Measurements from ENCODE around the gene GPS1. TPM values are rescaled to one million over a fixed set of nuclear protein-coding genes. Genes with fewer than 3 reads are reported as not detected.

The GPS1 gene
- total RNA-seq, 2 experiments from 2014 or later = 82.7 to 88.6 TPM

DNA sequence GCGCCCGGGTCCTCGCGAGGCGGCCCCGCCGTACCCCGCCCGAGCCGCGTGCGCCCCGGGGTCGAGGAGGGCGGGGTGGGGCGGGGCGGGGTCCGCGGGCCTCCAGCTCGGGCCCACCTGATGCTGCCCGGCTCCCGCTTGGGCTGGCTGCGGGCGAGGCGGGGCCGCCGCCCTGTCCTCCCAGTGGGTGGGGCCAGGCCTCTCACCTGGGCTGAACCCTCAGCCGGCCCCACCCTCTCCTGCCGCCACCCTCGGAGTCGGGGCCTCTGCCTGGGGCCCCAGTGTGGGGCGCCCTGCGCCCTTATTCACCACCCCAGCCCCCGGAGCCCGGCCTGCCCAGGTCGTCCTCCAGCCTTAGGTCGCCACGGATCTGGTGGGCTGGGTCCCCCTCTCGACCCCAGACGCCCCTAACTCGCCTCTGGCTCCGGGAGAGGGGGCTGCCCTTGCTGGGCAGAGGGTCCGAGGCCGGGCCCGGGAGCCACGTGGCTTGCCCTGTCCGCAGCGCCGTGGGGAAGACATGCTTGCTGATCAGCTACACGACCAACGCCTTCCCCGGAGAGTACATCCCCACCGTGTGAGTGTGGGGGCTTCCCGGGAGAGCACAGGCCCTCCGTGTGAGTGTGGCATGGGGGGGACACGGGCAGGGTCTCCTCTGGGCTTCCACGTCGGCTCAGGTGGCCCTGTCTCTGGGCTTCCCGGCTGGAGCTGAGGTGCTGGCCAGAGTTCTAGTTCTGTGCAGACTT, 19.6 kb upstream of the GPS1 start:
- peak; percentile 48 for ATAC-seq
- Mint-ChIP-seq H3K4me1 (ENCODE audit: low read depth) (peaks cover 13% of the 10 kb centered on the region), H3K4me3 (peak overlapping the region; percentile 47), H3K9me3 (no peaks in the 10 kb centered on the region), H3K27me3 (no peaks in the 10 kb centered on the region), H3K36me3 (ENCODE audit: low read depth) (peaks cover 6% of the 10 kb centered on the region), H3K27ac (no peak overlapping the region)
- intact Hi-C loops (cut with micrococcal nuclease) = no loop called here
- POLR2A ChIA-PET = no interaction called here
- peak; percentile 53 for DNase-seq
- CTCF ChIA-PET = interaction anchor here (1.1 to 3.8 kb wide), 2 partner anchors 9 to 73 kb away, joined by 3 to 18 read pairs; partner anchors contain the start of genes CENPX and LRRC45
- TF ChIP-seq, protein P1, sequence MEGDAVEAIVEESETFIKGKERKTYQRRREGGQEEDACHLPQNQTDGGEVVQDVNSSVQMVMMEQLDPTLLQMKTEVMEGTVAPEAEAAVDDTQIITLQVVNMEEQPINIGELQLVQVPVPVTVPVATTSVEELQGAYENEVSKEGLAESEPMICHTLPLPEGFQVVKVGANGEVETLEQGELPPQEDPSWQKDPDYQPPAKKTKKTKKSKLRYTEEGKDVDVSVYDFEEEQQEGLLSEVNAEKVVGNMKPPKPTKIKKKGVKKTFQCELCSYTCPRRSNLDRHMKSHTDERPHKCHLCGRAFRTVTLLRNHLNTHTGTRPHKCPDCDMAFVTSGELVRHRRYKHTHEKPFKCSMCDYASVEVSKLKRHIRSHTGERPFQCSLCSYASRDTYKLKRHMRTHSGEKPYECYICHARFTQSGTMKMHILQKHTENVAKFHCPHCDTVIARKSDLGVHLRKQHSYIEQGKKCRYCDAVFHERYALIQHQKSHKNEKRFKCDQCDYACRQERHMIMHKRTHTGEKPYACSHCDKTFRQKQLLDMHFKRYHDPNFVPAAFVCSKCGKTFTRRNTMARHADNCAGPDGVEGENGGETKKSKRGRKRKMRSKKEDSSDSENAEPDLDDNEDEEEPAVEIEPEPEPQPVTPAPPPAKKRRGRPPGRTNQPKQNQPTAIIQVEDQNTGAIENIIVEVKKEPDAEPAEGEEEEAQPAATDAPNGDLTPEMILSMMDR (IDR thresholded peaks at IDR 0.05) = no peak

DNA sequence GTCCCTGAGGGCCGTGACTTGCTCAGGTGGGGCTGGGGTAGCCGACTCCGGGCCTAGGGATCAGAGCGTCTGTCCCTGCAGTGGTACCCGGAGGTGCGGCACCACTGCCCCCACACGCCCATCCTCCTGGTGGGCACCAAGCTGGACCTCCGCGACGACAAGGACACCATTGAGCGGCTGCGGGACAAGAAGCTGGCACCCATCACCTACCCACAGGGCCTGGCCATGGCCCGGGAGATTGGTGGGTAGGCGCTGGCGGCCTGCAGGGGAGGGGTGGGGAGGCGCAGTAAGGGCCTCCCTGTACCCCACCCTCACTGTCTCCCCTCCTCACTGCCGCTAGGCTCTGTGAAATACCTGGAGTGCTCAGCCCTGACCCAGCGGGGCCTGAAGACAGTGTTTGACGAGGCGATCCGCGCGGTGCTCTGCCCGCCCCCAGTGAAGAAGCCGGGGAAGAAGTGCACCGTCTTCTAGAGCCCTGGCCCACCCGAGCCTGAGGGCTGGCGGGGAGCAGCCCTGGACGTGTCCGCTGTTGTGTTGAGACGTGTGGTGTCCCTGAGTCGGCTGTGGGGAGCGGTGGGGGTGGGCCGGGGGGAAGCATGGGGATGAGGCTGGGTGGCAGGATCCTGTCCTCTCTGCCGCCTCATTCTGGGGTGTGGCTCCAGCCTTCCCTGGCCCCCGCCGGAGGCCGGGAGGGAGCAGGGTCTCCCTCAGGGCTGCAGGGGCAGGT, 18.2 kb upstream of the GPS1 start:
- DNase-seq = no peak
- peaks cover 6% of the 10 kb centered on the region for H3K36me3 Mint-ChIP-seq (ENCODE audit: low read depth)
- no peak overlapping the region for H3K4me3 Mint-ChIP-seq
- H3K9me3 Mint-ChIP-seq = no peaks in the 10 kb centered on the region
- TF ChIP-seq, protein P1 (IDR thresholded peaks at IDR 0.05) = no peak
- no peak for ATAC-seq
- POLR2A ChIA-PET = interaction anchor here (1.0 kb wide), 1 partner anchor 88 kb away, joined by 3 read pairs; no protein-coding TSS in a partner anchor
- intact Hi-C loops (cut with micrococcal nuclease) = no loop called here
- H3K27me3 Mint-ChIP-seq = no peaks in the 10 kb centered on the region
- CTCF ChIA-PET = interaction anchor here (0.8 to 1.1 kb wide), 2 partner anchors 11 to 74 kb away, joined by 3 to 4 read pairs; partner anchors contain the start of genes CENPX and LRRC45
- H3K27ac Mint-ChIP-seq = no peak overlapping the region
- peaks cover 18% of the 10 kb centered on the region for H3K4me1 Mint-ChIP-seq (ENCODE audit: low read depth)

DNA sequence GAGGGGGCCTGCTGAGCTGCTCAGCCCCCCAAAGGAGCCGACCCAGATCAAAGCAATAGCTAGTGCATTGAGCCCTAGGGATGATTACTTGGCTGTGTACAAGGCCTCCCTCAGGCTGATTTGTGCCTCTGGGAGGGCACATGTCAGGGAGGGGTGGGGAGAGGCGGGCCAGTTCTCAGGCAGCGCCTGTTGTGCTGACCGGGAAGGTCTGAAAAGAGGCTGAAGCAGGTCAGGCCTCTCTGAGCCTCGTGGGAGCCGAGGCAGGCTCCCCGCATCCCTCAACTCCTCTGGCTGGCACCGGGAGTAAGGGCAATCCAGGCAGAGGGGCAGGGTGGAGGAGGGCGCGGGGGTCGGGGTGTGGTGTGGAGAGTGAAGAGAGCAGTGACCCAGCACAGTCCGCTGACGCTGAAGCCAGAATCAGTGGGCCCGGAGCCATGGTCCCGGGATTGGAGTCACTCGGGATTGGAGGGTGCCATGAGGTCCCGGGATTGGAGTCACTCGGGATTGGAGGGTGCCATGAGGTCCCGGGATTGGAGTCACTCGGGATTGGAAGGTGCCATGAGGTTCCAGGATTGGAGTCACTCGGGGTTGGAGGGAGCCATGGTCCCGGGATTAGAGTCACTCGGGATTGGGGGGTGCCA, 17.2 kb upstream of the GPS1 start:
- Mint-ChIP-seq H3K9me3 (no peaks in the 10 kb centered on the region), H3K36me3 (ENCODE audit: low read depth) (peaks cover 6% of the 10 kb centered on the region), H3K27me3 (no peaks in the 10 kb centered on the region), H3K27ac (no peak overlapping the region), H3K4me1 (ENCODE audit: low read depth) (peaks cover 22% of the 10 kb centered on the region), H3K4me3 (no peak overlapping the region)
- intact Hi-C loops (cut with micrococcal nuclease) = no loop called here
- POLR2A ChIA-PET = interaction anchor here (0.6 to 2.1 kb wide), 5 partner anchors 9 to 167 kb away, joined by 3 to 6 read pairs (median 4); partner anchors contain the start of genes CENPX and LRRC45
- CTCF ChIA-PET = interaction anchor here (1.3 to 4.5 kb wide), 3 partner anchors 13 to 75 kb away, joined by 3 to 40 read pairs (median 7); partner anchors contain the start of genes CENPX and LRRC45
- DNase-seq (no peak), ATAC-seq (no peak)
- TF ChIP-seq, protein P1 (IDR thresholded peaks at IDR 0.05) = no peak

DNA sequence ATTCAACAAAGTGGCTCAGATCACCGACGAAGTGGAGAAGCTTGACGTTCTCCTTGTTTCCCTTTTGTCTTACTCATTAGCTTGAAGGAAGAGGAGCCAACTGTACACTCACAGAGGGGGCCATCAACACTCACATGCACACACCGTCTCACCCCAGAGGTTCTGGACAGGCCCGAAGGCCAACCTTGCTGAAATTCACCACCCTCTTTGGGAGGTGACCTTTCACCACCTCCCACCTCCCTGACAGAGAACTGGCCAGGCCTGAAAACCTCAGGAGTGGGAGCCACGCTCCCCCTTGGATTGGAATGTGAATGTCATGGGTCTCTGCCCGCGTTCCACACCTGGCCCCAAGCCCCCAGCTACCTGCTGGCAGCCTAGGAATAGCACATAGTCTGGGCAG, 16.2 kb upstream of the GPS1 start:
- intact Hi-C loops (cut with micrococcal nuclease) = no loop called here
- DNase-seq = no peak
- Mint-ChIP-seq H3K9me3 (no peaks in the 10 kb centered on the region), H3K4me1 (ENCODE audit: low read depth) (peaks cover 16% of the 10 kb centered on the region), H3K27ac (no peak overlapping the region), H3K27me3 (no peaks in the 10 kb centered on the region), H3K4me3 (peak overlapping the region; percentile 57), H3K36me3 (ENCODE audit: low read depth) (peaks cover 6% of the 10 kb centered on the region)
- TF ChIP-seq, protein P1 (IDR thresholded peaks at IDR 0.05) = no peak
- ATAC-seq = no peak
- ChIA-PET CTCF (interaction anchor here (1.3 to 4.5 kb wide), 3 partner anchors 14 to 76 kb away, joined by 3 to 40 read pairs (median 7); partner anchors contain the start of genes CENPX and LRRC45), POLR2A (interaction anchor here (1.0 to 2.1 kb wide), 6 partner anchors 10 to 166 kb away, joined by 3 to 6 read pairs (median 4); partner anchors contain the start of genes CENPX and LRRC45)
